Lung (tissue), 12 donors: ENCODE results near the gene SLC30A7. TPM values are rescaled to one million over a fixed set of nuclear protein-coding genes. Genes with fewer than 3 reads are reported as not detected.

Experiments used
- ATAC-seq: fragments of 200-7000 bp; cut with Tn5 transposase; one replicate; pipeline ENCODE4 v1.9.1; 2020; ENCODE audit warnings: moderate number of reproducible peaks; ENCODE audit not compliant: insufficient read depth, low FRiP score
- DNase-seq, 3 donors: peaks; one replicate each; pipeline ENCODE4 v3.0.0-alpha.2; 2013 to 2017
- H3K27ac ChIP-seq, 2 donors: one replicate each; pipeline ENCODE4 v1.5.1; 2013; ENCODE audit warnings: mild to moderate bottlenecking in 2 of 2, moderate library complexity in 2 of 2, control low read depth in 1 of 2, inconsistent platforms in 1 of 2, low read depth in 1 of 2, low read length in 1 of 2
- H3K27me3 ChIP-seq, 3 donors: one replicate each; pipeline ENCODE4 v1.5.1; 2013; ENCODE audit warnings: low read length in 2 of 3; ENCODE audit not compliant: control insufficient read depth in 3 of 3, insufficient read depth in 3 of 3
- H3K36me3 ChIP-seq, 4 donors: one replicate each; pipeline ENCODE4 v1.5.1; 2013; ENCODE audit warnings: low read length in 4 of 4, mild to moderate bottlenecking in 1 of 4, moderate library complexity in 1 of 4; ENCODE audit not compliant: control insufficient read depth in 4 of 4, insufficient read depth in 4 of 4
- H3K4me1 ChIP-seq, 5 donors: one replicate each; pipeline ENCODE4 v1.5.1; 2013; ENCODE audit warnings: low read length in 5 of 5, mild to moderate bottlenecking in 2 of 5, moderate library complexity in 1 of 5; ENCODE audit not compliant: control insufficient read depth in 5 of 5, insufficient read depth in 5 of 5
- H3K4me3 ChIP-seq: one replicate; pipeline ENCODE4 v1.5.1; 2013; ENCODE audit warnings: mild to moderate bottlenecking, control low read depth, moderate library complexity
- H3K9ac ChIP-seq, 2 donors: one replicate each; pipeline ENCODE4 v1.5.1; 2013; ENCODE audit warnings: low read length in 2 of 2, control low read depth in 1 of 2; ENCODE audit not compliant: insufficient read depth in 1 of 2
- H3K9me3 ChIP-seq, 4 donors: one replicate each; pipeline ENCODE4 v1.5.1; 2013; ENCODE audit warnings: low read length in 3 of 4, mild to moderate bottlenecking in 1 of 4, moderate library complexity in 1 of 4; ENCODE audit not compliant: control insufficient read depth in 4 of 4, insufficient read depth in 3 of 4
- WGBS, 2 donors: extraction: QIAGEN DNeasy Blood & Tissue Kit; methylation state at CpG; one replicate each; pipeline ENCODE4 v1.1.7; 2013; 5-methylcytosine and 5-hydroxymethylcytosine counted together
- polyA plus RNA-seq, 2 donors: library from polyadenylated mRNA; stranded (reverse); fragments of 200-250 nt; gene quantifications; one replicate each; pipeline ENCODE4 v1.2.1, GENCODE V29; 2013
- total RNA-seq, 2 donors: library from RNA; depleted of rRNA in 1 of 2; stranded (reverse); fragments of >200 nt in 1 of 2; gene quantifications; one replicate each; pipeline ENCODE4 v1.2.1, GENCODE V29; 2014 to 2021
- TF ChIP-seq, protein P1 (sequence below): IDR thresholded peaks from 2 replicates; pipeline ENCODE4 v1.5.1; 2012; ENCODE audit warnings: mild to moderate bottlenecking; ENCODE audit errors: control extremely low read depth, extremely low read depth
- donor health status: control.
- donor health status: control.
- donor health status: Bipolar disorder and iron deficiency.
- donor health status: healthy.
- donor health status: DM: yes; HTN: yes; CAD: no.

Gene SLC30A7
- total and polyA plus RNA-seq, 4 donors: 7.6 to 33.9 (median 19.6) TPM

DNA sequence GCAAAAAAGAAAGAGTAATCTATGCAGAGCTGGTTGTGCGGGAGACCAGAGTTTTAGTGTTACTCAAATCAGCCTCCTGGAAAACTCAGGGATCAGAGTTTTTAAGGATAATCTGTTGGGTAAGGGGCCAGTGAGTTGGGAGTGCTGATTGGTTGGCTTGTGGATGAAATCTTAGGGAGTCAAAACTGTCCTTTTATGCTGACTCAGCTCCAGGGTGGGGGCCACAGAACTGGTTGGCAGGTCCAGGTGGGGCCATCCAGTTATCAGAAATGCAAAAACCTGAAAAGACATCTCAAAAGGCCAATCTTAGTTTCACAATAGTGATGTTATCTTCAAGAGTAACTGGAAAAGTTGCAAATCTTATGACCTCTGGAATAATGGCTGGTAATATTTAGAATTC is 4.5 kb upstream of the SLC30A7 start:
- TF ChIP-seq, protein P1, sequence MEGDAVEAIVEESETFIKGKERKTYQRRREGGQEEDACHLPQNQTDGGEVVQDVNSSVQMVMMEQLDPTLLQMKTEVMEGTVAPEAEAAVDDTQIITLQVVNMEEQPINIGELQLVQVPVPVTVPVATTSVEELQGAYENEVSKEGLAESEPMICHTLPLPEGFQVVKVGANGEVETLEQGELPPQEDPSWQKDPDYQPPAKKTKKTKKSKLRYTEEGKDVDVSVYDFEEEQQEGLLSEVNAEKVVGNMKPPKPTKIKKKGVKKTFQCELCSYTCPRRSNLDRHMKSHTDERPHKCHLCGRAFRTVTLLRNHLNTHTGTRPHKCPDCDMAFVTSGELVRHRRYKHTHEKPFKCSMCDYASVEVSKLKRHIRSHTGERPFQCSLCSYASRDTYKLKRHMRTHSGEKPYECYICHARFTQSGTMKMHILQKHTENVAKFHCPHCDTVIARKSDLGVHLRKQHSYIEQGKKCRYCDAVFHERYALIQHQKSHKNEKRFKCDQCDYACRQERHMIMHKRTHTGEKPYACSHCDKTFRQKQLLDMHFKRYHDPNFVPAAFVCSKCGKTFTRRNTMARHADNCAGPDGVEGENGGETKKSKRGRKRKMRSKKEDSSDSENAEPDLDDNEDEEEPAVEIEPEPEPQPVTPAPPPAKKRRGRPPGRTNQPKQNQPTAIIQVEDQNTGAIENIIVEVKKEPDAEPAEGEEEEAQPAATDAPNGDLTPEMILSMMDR: no peak
- ATAC-seq: no peak
- H3K4me3 ChIP-seq: no peak overlapping the region
- no peak for DNase-seq
- peaks cover 0 to 17% (median 4%) of the 10 kb centered on the region in 4 donors for H3K36me3 ChIP-seq
- H3K4me1 ChIP-seq: peaks cover 0 to 16% (median 0%) of the 10 kb centered on the region in 5 donors
- H3K9ac ChIP-seq: no peak overlapping the region
- H3K27ac ChIP-seq: no peak overlapping the region
- peaks cover 0 to 7% (median 2%) of the 10 kb centered on the region in 4 donors for H3K9me3 ChIP-seq
- H3K27me3 ChIP-seq: no peaks in the 10 kb centered on the region
- 95 to 100% methylated on average over 1 of the region's 1 CpG for WGBS, 2 donors

DNA sequence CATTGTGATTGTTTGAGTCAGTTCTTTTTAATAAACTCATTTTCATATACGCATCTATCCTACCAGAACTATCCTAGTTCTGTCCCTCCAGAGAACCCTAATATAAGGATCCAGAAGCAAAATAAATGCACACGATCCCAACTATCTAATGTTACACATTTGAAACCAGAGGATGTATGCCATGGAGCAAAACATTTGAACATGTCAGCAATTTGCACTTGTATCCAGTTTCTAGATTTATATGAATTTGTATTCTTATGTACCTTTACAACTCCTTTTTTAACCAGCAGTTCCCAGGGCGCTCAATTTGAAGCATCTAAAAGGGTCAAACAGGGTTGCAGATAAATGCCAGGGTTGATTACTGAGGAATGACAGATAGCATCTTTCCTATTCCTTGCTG is 3.3 kb upstream of the SLC30A7 start:
- Histone ChIP-seq H3K4me1 (peaks cover 0 to 28% (median 8%) of the 10 kb centered on the region in 5 donors), H3K9me3 (peaks cover 0 to 7% (median 2%) of the 10 kb centered on the region in 4 donors), H3K27ac (no peak overlapping the region), H3K27me3 (no peaks in the 10 kb centered on the region), H3K36me3 (peaks cover 0 to 14% (median 4%) of the 10 kb centered on the region in 4 donors), H3K9ac (no peak overlapping the region), H3K4me3 (no peak overlapping the region)
- DNase-seq (no peak), ATAC-seq (no peak)
- WGBS, 2 donors: 95 to 99% methylated on average over 3 of the region's 3 CpGs
- TF ChIP-seq, protein P1: no peak

DNA sequence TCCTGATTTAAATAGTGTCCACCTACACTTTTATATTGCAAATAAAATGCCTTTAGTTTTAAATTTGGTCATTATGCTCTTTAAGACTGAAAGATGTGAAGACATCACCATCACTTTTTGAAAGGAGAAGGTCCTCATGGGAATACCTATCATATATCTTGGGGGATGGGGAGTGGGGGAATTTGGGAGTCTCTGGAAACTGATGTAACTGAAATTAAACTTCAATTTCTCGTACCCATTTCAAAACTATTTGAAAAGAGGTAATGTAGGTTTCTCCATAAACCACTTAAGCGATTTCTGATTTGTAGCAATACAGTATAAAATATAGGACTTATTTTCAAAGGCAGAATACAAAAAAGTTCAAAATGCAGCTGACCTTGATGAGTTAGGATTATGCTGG is 2.2 kb upstream of the SLC30A7 start:
- TF ChIP-seq, protein P1: no peak
- Histone ChIP-seq H3K27ac (no peak overlapping the region), H3K4me1 (peaks cover 0 to 29% (median 8%) of the 10 kb centered on the region in 5 donors), H3K4me3 (no peak overlapping the region), H3K36me3 (peaks cover 0 to 11% (median 5%) of the 10 kb centered on the region in 4 donors), H3K27me3 (no peaks in the 10 kb centered on the region), H3K9ac (peak overlapping the region in 1 of 2 donors; percentile 94), H3K9me3 (peaks cover 0 to 7% (median 2%) of the 10 kb centered on the region in 4 donors)
- ATAC-seq: no peak
- DNase-seq: peak in 2 of 3 donors; percentile 20 to 36
- WGBS, 2 donors: 32 to 54% methylated on average over 2 of the region's 2 CpGs
